SU-DHL-6 (cell line): ENCODE measurements around the gene MICAL2.

Source experiments
- EZH2phosphoT487 ChIP-seq: fragments of 200-600 bp; sonication (generic), shearing (Covaris generic); conservative IDR thresholded peaks from 2 replicates; pipeline ENCODE4 v1.6.1; 2018; ENCODE audit warnings: mild to moderate bottlenecking, antibody characterized with exemption, low read length, moderate library complexity, mixed read lengths
- TF ChIP-seq, protein P1 (sequence below): fragments of 200-600 bp; sonication (generic); IDR thresholded peaks from one replicate; pipeline ENCODE4 v1.5.1; 2017; ENCODE audit warnings: antibody characterized with exemption, mild to moderate bottlenecking, low read length, moderate library complexity; ENCODE audit not compliant: insufficient read depth, poor library complexity, severe bottlenecking

DNA sequence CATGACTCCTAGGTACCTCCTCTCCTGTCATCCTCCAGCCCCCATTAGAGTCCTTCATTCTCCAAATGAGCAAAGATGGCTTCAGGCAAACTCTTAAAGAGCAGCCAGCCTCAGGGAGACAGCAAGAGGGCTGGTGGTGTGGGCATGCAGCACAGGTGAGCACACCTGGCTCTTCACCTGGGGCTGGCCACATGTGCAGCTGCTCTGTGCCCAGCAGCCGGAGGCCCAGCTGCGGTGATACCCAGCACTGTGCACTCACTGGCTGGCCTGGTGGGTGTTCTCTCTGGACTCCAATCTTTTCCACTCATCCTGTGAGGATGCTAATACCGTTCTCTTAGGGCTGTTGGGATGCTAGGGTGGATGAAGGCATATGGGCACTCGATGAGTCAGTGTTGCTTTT is 160.9 kb downstream of the MICAL2 start:
- TF ChIP-seq, protein P1, sequence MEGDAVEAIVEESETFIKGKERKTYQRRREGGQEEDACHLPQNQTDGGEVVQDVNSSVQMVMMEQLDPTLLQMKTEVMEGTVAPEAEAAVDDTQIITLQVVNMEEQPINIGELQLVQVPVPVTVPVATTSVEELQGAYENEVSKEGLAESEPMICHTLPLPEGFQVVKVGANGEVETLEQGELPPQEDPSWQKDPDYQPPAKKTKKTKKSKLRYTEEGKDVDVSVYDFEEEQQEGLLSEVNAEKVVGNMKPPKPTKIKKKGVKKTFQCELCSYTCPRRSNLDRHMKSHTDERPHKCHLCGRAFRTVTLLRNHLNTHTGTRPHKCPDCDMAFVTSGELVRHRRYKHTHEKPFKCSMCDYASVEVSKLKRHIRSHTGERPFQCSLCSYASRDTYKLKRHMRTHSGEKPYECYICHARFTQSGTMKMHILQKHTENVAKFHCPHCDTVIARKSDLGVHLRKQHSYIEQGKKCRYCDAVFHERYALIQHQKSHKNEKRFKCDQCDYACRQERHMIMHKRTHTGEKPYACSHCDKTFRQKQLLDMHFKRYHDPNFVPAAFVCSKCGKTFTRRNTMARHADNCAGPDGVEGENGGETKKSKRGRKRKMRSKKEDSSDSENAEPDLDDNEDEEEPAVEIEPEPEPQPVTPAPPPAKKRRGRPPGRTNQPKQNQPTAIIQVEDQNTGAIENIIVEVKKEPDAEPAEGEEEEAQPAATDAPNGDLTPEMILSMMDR, result no peak
- TF ChIP-seq EZH2phosphoT487, result no peak
